Hepatocyte (in vitro differentiated cells): ENCODE data around the gene PHACTR1.

ENCODE experiments used
- CTCF ChIP-seq: fragments of 200-600 bp; sonication (generic); IDR thresholded peaks from 2 replicates; pipeline ENCODE4 v1.5.1; 2016; ENCODE audit warnings: antibody characterized with exemption, mild to moderate bottlenecking; ENCODE audit not compliant: poor library complexity
- EZH2 ChIP-seq: fragments of 200-600 bp; sonication (generic); IDR thresholded peaks from 2 replicates; pipeline ENCODE4 v1.6.1; 2016; ENCODE audit warnings: antibody characterized with exemption, mild to moderate bottlenecking, borderline replicate concordance
- EZH2phosphoT487 ChIP-seq: fragments of 200-600 bp; sonication (generic); IDR thresholded peaks from one replicate; pipeline ENCODE4 v1.6.1; 2018; ENCODE audit warnings: antibody characterized with exemption, mild to moderate bottlenecking, low read depth, moderate library complexity; ENCODE audit not compliant: unreplicated experiment, severe bottlenecking

- no peak for TF ChIP-seq CTCF
- no peak for TF ChIP-seq EZH2phosphoT487
- no peak for TF ChIP-seq EZH2
Observed at GRCh38 chr6:13038315-13038714, 321.7 kb downstream of the PHACTR1 start.
